SK-N-SH (cell line): ENCODE results near the gene POU4F1. TPM values are rescaled to one million over a fixed set of nuclear protein-coding genes. Genes with fewer than 3 reads are reported as not detected.

Experiments
- CTCF ChIA-PET: fragments of 300-600, 350-600 bp; formaldehyde crosslinking; extraction: SDS; loops from one replicate; lab custom pipeline; 2021; lab: Yijun Ruan, JAX
- POLR2A ChIA-PET: fragments of 350-600 bp; sonication (Branson Sonifier 250); formaldehyde crosslinking; extraction: SDS; loops from one replicate; lab custom pipeline; 2020; ENCODE audit warnings: antibody characterized with exemption, inconsistent platforms; lab: Yijun Ruan, JAX
- DNase-seq: peaks from one replicate; pipeline ENCODE4 v3.0.0; 2012
- H2AFZ ChIP-seq: fragments of 200-600 bp; sonication (generic); 2 replicates; pipeline ENCODE4 v1.8.1; 2016; ENCODE audit warnings: antibody characterized with exemption, mild to moderate bottlenecking, low read depth
- H3F3A ChIP-seq: fragments of 200-600 bp; sonication (generic); replicated peaks from 2 replicates; pipeline ENCODE3; 2016; ENCODE audit warnings: antibody characterized with exemption, mild to moderate bottlenecking; ENCODE audit not compliant: insufficient read depth
- H3K27ac ChIP-seq, 2 experiments: fragments of 200-500 bp in 1 of 2; fragments of 200-600 bp in 1 of 2; sonication (Bioruptor generic) in 1 of 2; sonication (generic), shearing (Covaris generic) in 1 of 2; 2 replicates each; pipeline versions ENCODE4 v1.5.1 to v1.6.1; 2014 to 2016; ENCODE audit warnings: low read depth in 2 of 2, inconsistent platforms in 1 of 2, low read length in 1 of 2, mild to moderate bottlenecking in 1 of 2, mixed read lengths in 1 of 2
- H3K27me3 ChIP-seq: fragments of 200-600 bp; sonication (generic), shearing (Covaris generic); 2 replicates; pipeline ENCODE4 v1.6.1; 2016; ENCODE audit warnings: mixed run types; ENCODE audit not compliant: insufficient read depth
- H3K36me3 ChIP-seq, 2 experiments: fragments of 200-500 bp in 1 of 2; fragments of 200-600 bp in 1 of 2; sonication (Bioruptor generic) in 1 of 2; sonication (generic) in 1 of 2; replicated peaks in 1 of 2; 2 replicates each; pipeline versions ENCODE3 to v1.5.1; 2014 to 2016; ENCODE audit warnings: low read length in 1 of 2, mild to moderate bottlenecking in 1 of 2; ENCODE audit not compliant: insufficient read depth in 2 of 2, control insufficient read depth in 1 of 2
- H3K4me1 ChIP-seq, 2 experiments: fragments of 200-500 bp in 1 of 2; fragments of 200-600 bp in 1 of 2; sonication (Bioruptor generic) in 1 of 2; sonication (generic), shearing (Covaris generic) in 1 of 2; 2 replicates each; pipeline versions ENCODE4 v1.5.1 to v1.6.1; 2014 to 2016; ENCODE audit warnings: low read depth in 1 of 2, low read length in 1 of 2, mixed run types in 1 of 2; ENCODE audit not compliant: insufficient read depth in 2 of 2, control insufficient read depth in 1 of 2
- H3K4me2 ChIP-seq: fragments of 200-600 bp; sonication (generic), shearing (Covaris generic); 2 replicates; pipeline ENCODE4 v1.6.1; 2017; ENCODE audit warnings: mixed run types
- H3K4me3 ChIP-seq, 2 experiments: fragments of 200-500 bp in 1 of 2; fragments of 200-600 bp in 1 of 2; sonication (Bioruptor generic) in 1 of 2; sonication (generic), shearing (Covaris generic) in 1 of 2; 2 replicates each; pipeline versions ENCODE4 v1.5.1 to v1.8.1; 2014 to 2016; ENCODE audit warnings: low read depth in 2 of 2, inconsistent platforms in 1 of 2, low read length in 1 of 2, mild to moderate bottlenecking in 1 of 2, mixed read lengths in 1 of 2, moderate library complexity in 1 of 2
- H3K79me2 ChIP-seq: fragments of 200-600 bp; sonication (generic); 2 replicates; pipeline ENCODE4 v1.8.1; 2017; ENCODE audit warnings: mild to moderate bottlenecking; ENCODE audit not compliant: insufficient read depth
- H3K9ac ChIP-seq: fragments of 200-600 bp; sonication (generic); 2 replicates; pipeline ENCODE4 v1.6.1; 2017; ENCODE audit warnings: mixed run types
- H3K9me2 ChIP-seq: fragments of 200-600 bp; sonication (generic); 2 replicates; pipeline ENCODE4 v1.6.1; 2017; ENCODE audit warnings: mixed run types
- H3K9me3 ChIP-seq: fragments of 200-600 bp; sonication (generic); 2 replicates; pipeline ENCODE4 v1.6.1; 2017; ENCODE audit warnings: mixed run types, mild to moderate bottlenecking, moderate library complexity
- H4K20me1 ChIP-seq: fragments of 200-600 bp; sonication (generic); 2 replicates; pipeline ENCODE4 v1.6.1; 2017; ENCODE audit warnings: mild to moderate bottlenecking, mixed run types; ENCODE audit not compliant: insufficient read depth
- CHD2 ChIP-seq: fragments of 150-350 bp; IDR thresholded peaks from 2 replicates; pipeline ENCODE4 v1.6.1; 2018; ENCODE audit warnings: low read length; ENCODE audit not compliant: partially characterized antibody
- ELF1 ChIP-seq: IDR thresholded peaks from 2 replicates; pipeline ENCODE4 v1.4.0; 2012
- FOXJ3 ChIP-seq: sonication (generic); formaldehyde crosslinking; IDR thresholded peaks from 2 replicates; pipeline ENCODE4 v1.5.1; 2020; ENCODE audit warnings: mild to moderate bottlenecking, missing genetic modification reagents
- GATA2 ChIP-seq: sonication (generic); formaldehyde crosslinking; IDR thresholded peaks from 2 replicates; pipeline ENCODE4 v1.5.0; 2020; ENCODE audit warnings: mild to moderate bottlenecking, missing genetic modification reagents
- JUND ChIP-seq: IDR thresholded peaks from 2 replicates; pipeline ENCODE4 v1.4.0; 2012
- NFIC ChIP-seq: IDR thresholded peaks from 2 replicates; pipeline ENCODE4 v1.4.0; 2012; ENCODE audit warnings: borderline replicate concordance
- NRF1 ChIP-seq: IDR thresholded peaks from 2 replicates; pipeline ENCODE4 v1.6.1; 2012; ENCODE audit warnings: low read depth, mild to moderate bottlenecking, low read length
- POLR2AphosphoS5 ChIP-seq: IDR thresholded peaks from 2 replicates; pipeline ENCODE4 v1.6.1; 2012; ENCODE audit warnings: low read depth, low read length
- RCOR1 ChIP-seq: fragments of 150-350 bp; IDR thresholded peaks from 2 replicates; pipeline ENCODE4 v1.6.1; 2017; ENCODE audit warnings: antibody characterized with exemption, low read length
- RXRA ChIP-seq: IDR thresholded peaks from 2 replicates; pipeline ENCODE4 v1.4.0; 2012; ENCODE audit warnings: low read depth, mild to moderate bottlenecking, borderline replicate concordance
- SMC3 ChIP-seq: IDR thresholded peaks from 2 replicates; pipeline ENCODE4 v1.6.1; 2012; ENCODE audit warnings: low read depth, low read length, improper control_type of control experiment
- TCF12 ChIP-seq: IDR thresholded peaks from 2 replicates; pipeline ENCODE4 v1.4.0; 2012
- TEAD4 ChIP-seq: IDR thresholded peaks from 2 replicates; pipeline ENCODE4 v1.4.0; 2012; ENCODE audit warnings: mild to moderate bottlenecking, borderline replicate concordance; ENCODE audit not compliant: insufficient read depth
- YY1 ChIP-seq: IDR thresholded peaks from 2 replicates; pipeline ENCODE4 v1.4.0; 2012; ENCODE audit warnings: low read depth, mild to moderate bottlenecking
- WGBS: methylation state at CpG from one replicate; pipeline ENCODE4 v1.1.6; 2017; ENCODE audit warnings: low lambda C conversion rate; 5-methylcytosine and 5-hydroxymethylcytosine counted together
- polyA plus RNA-seq, 3 experiments: library from polyadenylated mRNA; depleted of rRNA; stranded (reverse); fragments of >200 nt; gene quantifications; 2 replicates each; pipeline ENCODE4 v1.2.3, GENCODE V29; 2012
- TF ChIP-seq, protein P1 (sequence below): fragments of 200-600 bp; sonication (generic); IDR thresholded peaks from 2 replicates; pipeline ENCODE4 v1.6.1; 2017; ENCODE audit warnings: antibody characterized with exemption, mild to moderate bottlenecking, moderate library complexity
- TF ChIP-seq, protein P2 (sequence below): IDR thresholded peaks from 2 replicates; pipeline ENCODE4 v1.4.0; 2012; ENCODE audit warnings: low read depth, borderline replicate concordance

Gene POU4F1
- polyA plus RNA-seq, 1 of the 3 experiments (the other 2 are of a cell fraction): not detected

GRCh38 chr13:78623132-78623531, 19.8 kb upstream of the POU4F1 start:
- Histone ChIP-seq H4K20me1 (peaks cover 5% of the 10 kb centered on the region; the same call in 1 of the 2 replicates), H3K9me3 (no peaks in the 10 kb centered on the region), H3K4me3 (no peak overlapping the region), H3K4me2 (no peak overlapping the region), H2AFZ (no peak overlapping the region), H3K9me2 (no peaks in the 10 kb centered on the region), H3K79me2 (no peaks in the 10 kb centered on the region), H3F3A (no peaks in the 10 kb centered on the region), H3K9ac (no peak overlapping the region), H3K27ac (no peak overlapping the region), H3K27me3 (no peaks in the 10 kb centered on the region), H3K36me3 (peaks cover 10 to 13% of the 10 kb centered on the region in 2 experiments), H3K4me1 (no peaks in the 10 kb centered on the region)
- CTCF ChIA-PET: interaction anchor here (1.3 to 2.2 kb wide), 4 partner anchors 18 to 382 kb away, joined by 3 to 4 read pairs (median 4); no protein-coding TSS in a partner anchor
- no peak for TF ChIP-seq RXRA
- TF ChIP-seq NRF1: no peak
- TF ChIP-seq YY1: no peak
- no peak for TF ChIP-seq ELF1
- no peak for TF ChIP-seq POLR2AphosphoS5
- TF ChIP-seq, protein P1, sequence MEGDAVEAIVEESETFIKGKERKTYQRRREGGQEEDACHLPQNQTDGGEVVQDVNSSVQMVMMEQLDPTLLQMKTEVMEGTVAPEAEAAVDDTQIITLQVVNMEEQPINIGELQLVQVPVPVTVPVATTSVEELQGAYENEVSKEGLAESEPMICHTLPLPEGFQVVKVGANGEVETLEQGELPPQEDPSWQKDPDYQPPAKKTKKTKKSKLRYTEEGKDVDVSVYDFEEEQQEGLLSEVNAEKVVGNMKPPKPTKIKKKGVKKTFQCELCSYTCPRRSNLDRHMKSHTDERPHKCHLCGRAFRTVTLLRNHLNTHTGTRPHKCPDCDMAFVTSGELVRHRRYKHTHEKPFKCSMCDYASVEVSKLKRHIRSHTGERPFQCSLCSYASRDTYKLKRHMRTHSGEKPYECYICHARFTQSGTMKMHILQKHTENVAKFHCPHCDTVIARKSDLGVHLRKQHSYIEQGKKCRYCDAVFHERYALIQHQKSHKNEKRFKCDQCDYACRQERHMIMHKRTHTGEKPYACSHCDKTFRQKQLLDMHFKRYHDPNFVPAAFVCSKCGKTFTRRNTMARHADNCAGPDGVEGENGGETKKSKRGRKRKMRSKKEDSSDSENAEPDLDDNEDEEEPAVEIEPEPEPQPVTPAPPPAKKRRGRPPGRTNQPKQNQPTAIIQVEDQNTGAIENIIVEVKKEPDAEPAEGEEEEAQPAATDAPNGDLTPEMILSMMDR: no peak
- no peak for TF ChIP-seq GATA2 (CRISPR knock-in tag)
- TF ChIP-seq SMC3: no peak
- TF ChIP-seq NFIC: no peak
- no peak for TF ChIP-seq RCOR1
- no peak for TF ChIP-seq TEAD4
- TF ChIP-seq JUND: no peak
- no peak for TF ChIP-seq CHD2
- TF ChIP-seq TCF12: no peak
- TF ChIP-seq, protein P2, sequence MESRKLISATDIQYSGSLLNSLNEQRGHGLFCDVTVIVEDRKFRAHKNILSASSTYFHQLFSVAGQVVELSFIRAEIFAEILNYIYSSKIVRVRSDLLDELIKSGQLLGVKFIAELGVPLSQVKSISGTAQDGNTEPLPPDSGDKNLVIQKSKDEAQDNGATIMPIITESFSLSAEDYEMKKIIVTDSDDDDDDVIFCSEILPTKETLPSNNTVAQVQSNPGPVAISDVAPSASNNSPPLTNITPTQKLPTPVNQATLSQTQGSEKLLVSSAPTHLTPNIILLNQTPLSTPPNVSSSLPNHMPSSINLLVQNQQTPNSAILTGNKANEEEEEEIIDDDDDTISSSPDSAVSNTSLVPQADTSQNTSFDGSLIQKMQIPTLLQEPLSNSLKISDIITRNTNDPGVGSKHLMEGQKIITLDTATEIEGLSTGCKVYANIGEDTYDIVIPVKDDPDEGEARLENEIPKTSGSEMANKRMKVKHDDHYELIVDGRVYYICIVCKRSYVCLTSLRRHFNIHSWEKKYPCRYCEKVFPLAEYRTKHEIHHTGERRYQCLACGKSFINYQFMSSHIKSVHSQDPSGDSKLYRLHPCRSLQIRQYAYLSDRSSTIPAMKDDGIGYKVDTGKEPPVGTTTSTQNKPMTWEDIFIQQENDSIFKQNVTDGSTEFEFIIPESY: no peak
- TF ChIP-seq FOXJ3 (CRISPR knock-in tag): no peak
- DNase-seq: no peak
- POLR2A ChIA-PET: no interaction called here
- whole genome bisulfite sequencing: 97% methylated on average over 3 of the region's 3 CpGs
